ENCODE data around the gene ADAM8. TPM values are rescaled to one million over a fixed set of nuclear protein-coding genes. Genes with fewer than 3 reads are reported as not detected.

ADAM8 gene
- total RNA-seq (2021; fragmentation: NEBNext Ultra II Directional; extraction: Animal tissue kit (Norgen Biotek cat#: 25700)) = 4.4 and 4.6 TPM in 2 replicates
- 4.6 and 6.0 TPM in 2 replicates for polyA plus RNA-seq (2011; rRNA removed)
- 3.4 TPM for polyA plus RNA-seq (2011; cell fraction: cytosol; rRNA removed)
- 24.5 TPM for polyA plus RNA-seq (2011; cell fraction: nucleus; rRNA removed)
- polyA plus RNA-seq (2012, experiment 1 of 2) = 1.7 to 3.4 TPM (median 2.6 TPM) in 4 replicates
- 1.7 TPM for polyA plus RNA-seq (2012, experiment 2 of 2)
- polyA plus RNA-seq (2013, experiment 1 of 2) = 3.5 TPM
- 3.1 TPM for polyA plus RNA-seq (2013, experiment 2 of 2)
- polyA minus RNA-seq (2011; rRNA and poly(A)+ RNA removed) = 2.2 and 2.5 TPM in 2 replicates
- polyA minus RNA-seq (2011; cell fraction: cytosol; rRNA and poly(A)+ RNA removed) = 3.8 TPM
- 10.3 TPM for polyA minus RNA-seq (2011; cell fraction: nucleus; rRNA and poly(A)+ RNA removed)
- long read RNA-seq, experiment 1 = 0 reads
- long read RNA-seq, experiment 2, partial matches to known transcripts = 1 of 1 reads
- long read RNA-seq, experiment 2, other reads (novel, unspliced or antisense) = 0 of 1 reads

DNA sequence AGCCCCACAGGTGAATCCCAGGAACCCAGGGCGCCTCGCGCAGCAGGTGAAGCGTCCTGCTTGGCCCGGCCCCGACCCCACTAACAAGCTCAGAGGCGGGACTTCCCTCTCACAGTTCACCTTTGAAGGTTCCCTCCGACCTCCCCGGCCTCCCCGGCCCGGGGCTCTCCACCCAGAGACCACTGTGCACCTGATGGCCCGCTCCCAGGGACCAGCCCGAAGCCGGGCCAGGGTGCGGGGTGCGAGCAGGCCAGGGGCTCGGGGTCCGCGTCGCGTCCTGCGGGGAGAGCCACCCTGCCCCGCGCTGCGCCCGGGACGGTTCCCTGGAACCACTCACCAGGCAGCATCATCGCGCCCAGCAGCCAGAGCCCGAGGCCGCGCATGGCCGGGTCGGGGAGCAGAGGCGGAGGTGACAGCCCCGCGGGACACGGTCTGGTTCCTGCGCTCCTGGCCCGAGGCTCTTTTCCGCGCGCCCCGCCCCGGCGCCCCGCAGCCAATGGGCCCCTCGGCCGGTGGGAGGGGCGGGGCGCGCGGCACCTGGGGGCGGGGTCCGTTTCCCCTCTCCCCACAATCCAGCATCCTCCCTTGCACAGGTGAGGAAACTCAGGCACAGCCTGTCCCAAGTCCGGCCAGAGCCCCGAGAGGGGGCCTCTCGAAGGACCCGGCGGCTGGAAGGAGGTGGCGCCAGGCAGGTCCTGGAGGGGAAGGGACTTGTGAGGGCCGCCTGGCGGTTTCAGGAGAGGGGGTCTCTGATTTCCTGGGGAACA lies at the start of gene ADAM8:
Gene ADAM8 (minus strand): TSS at position 434 of the 767 bp plus-strand sequence. CDS start 51 bp downstream, at position 383.
- H3K27me3 ChIP-seq (replicated peaks in 1 of 4; ENCODE audit: control insufficient read depth in 3 of 4, extremely low read depth in 1 of 4, insufficient read depth in 3 of 4, low read length in 3 of 4) = peaks cover 0 to 7% (median 4%) of the 10 kb centered on the region in 4 experiments; a peak in 6 of 7 replicates
- no peak within 1 kb of the TSS for H2BK12ac ChIP-seq (ENCODE audit: low read depth, low read length)
- H2BK15ac ChIP-seq (ENCODE audit: low read length) = peak within 1 kb of the TSS; percentile 81; the same call in 1 of the 2 replicates
- H3K18ac ChIP-seq (ENCODE audit: extremely low read depth, low read length) = no peak within 1 kb of the TSS
- H4K20me1 ChIP-seq (replicated peaks in 1 of 2; ENCODE audit: control insufficient read depth in 1 of 2, insufficient read depth in 2 of 2, low read length in 2 of 2) = peaks cover 0 to 5% of the 10 kb centered on the region in 2 experiments
- H3K4me3 ChIP-seq (ENCODE audit: extremely low read depth in 1 of 4, insufficient read depth in 2 of 4, low read depth in 3 of 4, low read length in 4 of 4) = peak within 1 kb of the TSS; percentile 26 to 60 (median 46)
- H2AFZ ChIP-seq (ENCODE audit: low read length) = no peak within 1 kb of the TSS
- H3K23ac ChIP-seq (ENCODE audit: insufficient read length) = no peak within 1 kb of the TSS
- peak within 1 kb of the TSS; percentile 58 to 85 for H3K4me2 ChIP-seq (ENCODE audit: insufficient read depth in 1 of 2, low read depth in 2 of 2, low read length in 2 of 2)
- ChIA-PET POLR2A (ENCODE audit: partially characterized antibody) (interaction anchor here (0.7 to 2.4 kb wide), 9 partner anchors 9 to 71 kb away, joined by 3 to 11 read pairs (median 4); partner anchors contain the start of gene PRAP1), CTCF (ENCODE audit: partially characterized antibody) (interaction anchor here (1.0 to 2.1 kb wide), 7 partner anchors 8 to 52 kb away, joined by 3 to 10 read pairs (median 4); no protein-coding TSS in a partner anchor)
- H3K9me3 ChIP-seq (ENCODE audit: insufficient read depth in 2 of 2, low read depth in 1 of 2, low read length in 1 of 2) = no peaks in the 10 kb centered on the region
- 22% methylated on average over 30 of the region's 63 CpGs; no CpG with 5 or more reads in 1 of the 2 experiments for WGBS, 2 experiments (ENCODE audit: extremely low coverage in 1 of 2, insufficient coverage in 1 of 2, insufficient read length in 1 of 2, insufficient replicate concordance in 2 of 2, low coverage in 1 of 2, low lambda C conversion rate in 2 of 2, missing lambda C conversion rate in 1 of 2)
- H2BK5ac ChIP-seq (ENCODE audit: low read depth, low read length) = peak within 1 kb of the TSS; percentile 24; the same call in 1 of the 2 replicates
- H4K8ac ChIP-seq (ENCODE audit: extremely low read depth, insufficient read depth, low read length) = peak within 1 kb of the TSS; percentile 51
- H2BK120ac ChIP-seq (replicated peaks; ENCODE audit: low read depth, low read length) = no peak within 1 kb of the TSS
- H3K9ac ChIP-seq (replicated peaks in 1 of 4; ENCODE audit: extremely low read depth in 1 of 4, low read depth in 3 of 4, low read length in 3 of 4) = no peak within 1 kb of the TSS
- FAIRE-seq (no peak), DNase-seq (ENCODE audit: low read depth in 1 of 2, low spot score in 2 of 2) (peak; percentile 25 to 92)
- no peak within 1 kb of the TSS for H3K56ac ChIP-seq (replicated peaks; ENCODE audit: insufficient read length, low read depth, low read length)
- H4K5ac ChIP-seq (ENCODE audit: insufficient read length, low read depth, low read length) = no peak within 1 kb of the TSS
- no peak within 1 kb of the TSS for H3K4ac ChIP-seq (replicated peaks; ENCODE audit: insufficient read length, low read depth, low read length)
- no peaks in the 10 kb centered on the region for H3K79me2 ChIP-seq (ENCODE audit: control insufficient read depth in 1 of 2, insufficient read depth in 2 of 2, low read length in 2 of 2)
- peaks cover 2 to 7% (median 3%) of the 10 kb centered on the region in 4 experiments; a peak in 4 of 8 replicates for H3K36me3 ChIP-seq (ENCODE audit: control insufficient read depth in 2 of 4, insufficient read depth in 4 of 4, low read length in 3 of 4)
- H2BK20ac ChIP-seq (ENCODE audit: low read length) = 0 out of 2 replicates have a peak within 1 kb of the TSS, but pooled peaks have one; percentile 61
- no peak within 1 kb of the TSS for H4K91ac ChIP-seq (replicated peaks; ENCODE audit: insufficient read length, low read length)
- peaks cover 0 to 13% (median 7%) of the 10 kb centered on the region in 4 experiments; a peak in 5 of 7 replicates for H3K4me1 ChIP-seq (replicated peaks in 1 of 4; ENCODE audit: control insufficient read depth in 3 of 4, insufficient read depth in 4 of 4, low read length in 3 of 4)
- no peak within 1 kb of the TSS for H2AK5ac ChIP-seq (ENCODE audit: low read depth, low read length)
- no peaks in the 10 kb centered on the region for H3K79me1 ChIP-seq (ENCODE audit: low read depth, low read length)
- no peak within 1 kb of the TSS for H3K14ac ChIP-seq (ENCODE audit: insufficient read length)
- H3K23me2 ChIP-seq (ENCODE audit: low read depth, low read length) = peaks cover 5% of the 10 kb centered on the region; the same call in 1 of the 2 replicates
- H3K27ac ChIP-seq (ENCODE audit: low read depth, low read length) = no peak within 1 kb of the TSS
- TF ChIP-seq BCL11A (IDR thresholded peaks at IDR 0.05; ENCODE audit: low read depth in 2 of 2, low read length in 2 of 2) (no peak), KDM4A (IDR thresholded peaks at IDR 0.05; ENCODE audit: low read depth, low read length, severe bottlenecking) (peak; percentile 62), SIN3A (conservative IDR thresholded peaks at IDR 0.05 in 1 of 2, IDR thresholded peaks at IDR 0.05 in 1 of 2; ENCODE audit: low read depth in 1 of 2, low read length in 2 of 2) (no peak), CTBP2 (IDR thresholded peaks at IDR 0.05; ENCODE audit: borderline replicate concordance, insufficient read depth, insufficient read length, low read length) (no peak), SUZ12 (IDR thresholded peaks at IDR 0.05; ENCODE audit: low read length) (no peak), RFX5 (IDR thresholded peaks at IDR 0.05; ENCODE audit: borderline replicate concordance, low read depth, low read length) (no peak), JUND (IDR thresholded peaks at IDR 0.05; ENCODE audit: low read length) (no peak), CBX8 (IDR thresholded peaks at IDR 0.05; ENCODE audit: borderline replicate concordance, low read depth, low read length) (no peak)
